NCI-H2107 treated with DMSO at 0.1 percent for 48 hours (cell line): Measurements from ENCODE around the gene RNLS.
"Not testable (repeated sequence)": the region's sequence is repeated elsewhere in the genome, so short reads cannot be mapped to it uniquely, and the experiment has no call there.

Experiments used
- DNase-seq: peaks from one replicate; lab custom pipeline; 2025; ENCODE audit not compliant: unreplicated experiment; lab: John Stamatoyannopoulos, UW

Gene RNLS

DNA sequence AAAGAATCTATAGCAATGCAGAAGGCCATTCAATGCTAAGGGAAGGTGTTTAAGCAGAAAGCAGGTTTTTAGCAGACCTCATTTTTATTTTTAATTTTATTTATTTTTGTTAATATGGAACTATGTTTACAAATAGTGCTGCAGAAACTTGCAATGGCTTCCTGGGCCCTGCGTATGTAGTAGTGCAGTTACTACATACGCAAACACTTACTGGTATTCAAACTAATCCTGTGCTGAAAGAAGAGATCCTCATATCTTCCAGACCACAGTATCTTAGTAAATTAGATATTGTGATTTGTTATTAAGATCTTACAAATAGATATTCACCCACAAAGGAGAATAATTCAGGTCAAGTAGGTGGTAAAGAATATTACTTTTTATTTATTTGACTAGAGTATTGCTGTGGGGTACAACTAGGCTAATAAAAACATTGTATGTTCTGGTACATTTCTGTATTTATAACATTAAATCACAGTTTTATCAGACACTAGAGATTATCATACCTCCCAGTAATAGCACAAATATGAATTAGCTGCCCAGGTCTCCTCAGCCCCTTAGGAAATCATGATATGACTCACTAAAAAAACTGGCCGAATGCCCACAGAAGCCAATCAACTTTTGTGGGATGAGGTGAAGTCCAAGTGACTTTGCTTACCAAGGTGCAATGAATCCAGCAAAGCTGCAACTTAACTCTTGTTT lies 57.6 kb downstream of the RNLS start:
- no peak for DNase-seq

DNA sequence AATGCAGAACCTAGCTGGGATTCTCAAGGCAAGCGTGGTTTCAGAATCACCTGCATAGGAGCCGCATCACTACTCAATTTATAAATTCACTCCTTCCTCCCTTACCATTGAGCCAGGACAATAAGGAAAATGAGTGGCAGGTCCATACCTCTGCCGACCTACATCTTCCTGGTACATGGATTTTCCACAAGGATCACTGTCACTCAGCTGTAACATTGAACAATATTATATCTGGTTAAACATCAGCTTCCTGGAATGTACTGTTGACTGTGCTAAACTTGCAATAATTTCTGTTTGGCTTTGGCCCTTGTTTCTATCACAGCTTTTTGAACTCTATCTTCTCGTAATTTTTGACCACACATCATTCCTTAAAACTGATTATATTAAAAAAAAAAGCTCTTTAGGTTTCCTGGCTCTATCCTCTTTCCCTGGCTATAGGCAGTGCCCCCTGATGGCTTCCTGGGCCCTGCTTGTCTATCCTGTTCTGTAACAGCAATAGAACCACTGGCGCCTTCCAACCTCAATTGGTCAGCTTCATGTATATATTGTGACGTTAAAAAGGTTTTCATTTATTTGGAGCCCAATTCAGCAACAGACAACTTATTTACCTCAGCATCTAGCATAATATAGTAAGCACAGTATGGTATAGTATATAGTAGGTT lies 59.2 kb downstream of the RNLS start:
- DNase-seq: no peak

DNA sequence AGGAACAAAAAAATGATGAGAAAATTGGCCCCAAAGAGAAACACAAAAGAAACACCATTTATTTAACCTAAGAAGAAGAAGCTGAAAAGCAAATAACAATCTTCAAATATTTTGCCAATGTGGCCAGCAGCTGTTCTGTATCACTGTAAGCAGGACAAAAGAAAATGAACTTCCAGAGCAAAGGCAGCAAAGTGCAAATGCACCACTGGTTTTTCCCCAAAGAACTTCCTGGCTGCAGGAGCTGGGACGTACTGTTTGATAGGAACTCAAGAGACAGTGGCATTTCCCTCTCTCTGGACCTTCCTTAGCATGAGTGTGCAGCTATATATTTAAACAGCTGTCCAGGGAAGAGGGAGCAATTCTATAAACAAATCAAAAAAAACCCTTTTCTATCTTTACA lies 60.4 kb downstream of the RNLS start:
- no peak for DNase-seq

DNA sequence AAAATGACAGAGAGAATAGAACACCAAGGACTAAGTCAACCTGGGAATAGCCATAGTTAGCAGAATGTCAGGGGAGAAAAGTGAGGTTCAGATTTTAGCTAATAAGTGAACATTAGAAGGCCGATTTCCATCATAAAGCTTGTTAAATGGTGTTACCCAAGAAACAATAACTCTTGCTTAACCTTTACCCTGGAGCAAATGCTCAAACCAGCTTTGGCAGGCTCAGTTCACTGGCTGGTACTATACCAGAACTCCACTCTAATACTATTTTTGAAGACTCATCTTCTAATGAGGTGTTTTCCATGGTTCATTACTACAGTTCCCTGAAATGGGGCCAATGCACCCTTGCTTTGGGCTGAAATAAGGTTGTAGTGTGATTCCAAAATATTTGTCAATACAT lies 61.3 kb downstream of the RNLS start:
- no peak for DNase-seq

DNA sequence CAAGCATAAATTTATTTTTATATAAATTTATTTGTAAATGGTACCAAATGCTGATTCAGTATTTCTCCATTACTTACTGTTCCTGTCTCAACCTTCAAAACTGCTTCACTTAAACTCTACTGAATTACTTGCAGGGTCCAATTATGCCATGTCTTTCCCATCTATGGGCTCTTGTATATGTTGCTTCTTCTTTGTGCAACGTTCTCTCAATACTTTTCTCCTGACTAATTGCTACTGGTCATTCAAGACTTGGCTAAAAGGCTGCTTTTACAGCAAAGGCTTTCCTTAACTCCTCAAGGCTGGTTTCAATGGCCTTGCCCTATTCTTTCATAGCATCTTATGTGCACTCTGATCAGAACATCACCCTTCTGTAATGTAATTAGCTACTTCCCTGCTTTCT lies 67.9 kb downstream of the RNLS start:
- DNase-seq: no peak

DNA sequence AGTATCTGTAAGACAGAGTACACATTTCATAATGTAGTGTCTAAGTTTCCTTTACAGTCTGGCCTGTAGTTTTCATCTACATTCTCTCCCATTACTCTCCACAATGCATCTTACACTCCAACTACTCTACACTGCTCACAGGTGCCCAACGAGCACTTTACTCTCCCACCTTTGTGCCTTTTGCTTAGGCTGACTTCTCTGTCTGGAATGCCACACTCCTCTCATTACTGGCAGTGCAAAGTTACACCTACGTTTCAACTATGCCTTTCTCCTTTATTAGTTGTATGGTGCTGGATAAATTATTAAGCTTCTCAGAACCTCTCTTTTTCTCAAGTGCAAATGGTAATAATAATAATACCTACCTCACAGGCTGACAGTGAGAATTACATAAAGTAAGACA lies 70.5 kb downstream of the RNLS start:
- no peak for DNase-seq

DNA sequence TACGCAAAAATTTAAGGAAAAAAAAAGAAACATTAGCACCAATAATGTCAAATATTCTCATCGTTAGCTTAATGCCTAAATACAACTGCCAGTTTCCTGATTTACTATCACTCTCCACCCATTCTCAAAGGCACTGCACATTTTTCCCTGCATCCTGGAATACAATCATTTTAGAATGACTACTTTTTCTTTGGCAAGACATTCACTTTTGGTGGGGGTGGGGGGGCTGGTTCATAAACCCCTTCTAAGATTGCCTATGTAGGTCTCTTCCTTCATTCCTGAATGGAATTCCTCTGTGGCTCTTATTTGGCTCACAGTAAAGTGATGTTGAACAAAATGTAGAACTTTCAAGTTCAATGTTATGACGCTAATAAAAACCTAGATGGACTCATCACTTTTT lies 74.3 kb downstream of the RNLS start:
- DNase-seq: no peak

DNA sequence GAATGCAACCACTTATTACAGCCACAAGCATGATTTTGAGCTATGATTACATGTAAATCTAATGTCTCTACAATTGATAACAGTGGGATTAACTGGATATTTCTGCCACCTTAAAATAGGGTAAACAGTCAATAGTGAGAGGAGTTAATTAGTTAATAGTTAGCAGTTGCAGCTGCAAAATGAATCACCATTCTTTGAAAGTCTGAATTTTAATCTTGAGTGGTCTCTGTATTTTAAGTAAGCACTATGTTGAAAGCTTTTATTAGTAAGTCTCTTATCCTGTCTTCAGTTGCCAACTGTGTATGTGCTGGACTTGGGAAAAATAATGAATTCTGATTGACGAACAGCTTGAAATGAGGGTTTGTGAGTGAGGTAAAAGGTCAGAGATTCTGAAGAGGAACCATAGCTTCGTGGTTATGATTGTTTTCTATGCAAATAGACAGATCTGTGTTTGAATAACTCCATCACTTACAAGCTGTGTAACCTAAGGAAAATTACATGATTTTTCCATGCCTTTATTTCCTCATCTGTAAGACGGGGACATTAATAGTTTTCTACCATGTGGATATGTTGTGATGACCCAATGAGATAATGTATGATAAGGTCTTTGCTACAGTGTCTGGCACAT lies 75.2 kb downstream of the RNLS start:
- DNase-seq: no peak

DNA sequence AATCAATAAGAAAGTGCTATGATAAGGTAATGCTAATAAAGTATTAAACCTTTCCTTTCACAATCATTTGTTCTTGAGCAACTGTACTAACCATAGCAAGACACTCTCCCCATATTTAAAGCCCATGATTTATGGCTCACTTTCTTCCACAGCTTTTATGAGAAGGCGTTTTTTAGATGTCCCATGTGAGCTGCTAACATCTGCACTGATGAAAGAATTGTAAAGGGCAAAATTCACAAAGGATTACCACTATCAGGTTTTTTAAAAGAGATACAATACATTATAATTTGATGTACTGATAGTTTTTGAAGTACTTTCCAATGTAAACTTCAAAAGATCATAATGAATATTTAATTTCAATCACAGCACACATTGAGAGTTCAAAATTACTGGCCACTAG lies 75.7 kb downstream of the RNLS start:
- no peak for DNase-seq

DNA sequence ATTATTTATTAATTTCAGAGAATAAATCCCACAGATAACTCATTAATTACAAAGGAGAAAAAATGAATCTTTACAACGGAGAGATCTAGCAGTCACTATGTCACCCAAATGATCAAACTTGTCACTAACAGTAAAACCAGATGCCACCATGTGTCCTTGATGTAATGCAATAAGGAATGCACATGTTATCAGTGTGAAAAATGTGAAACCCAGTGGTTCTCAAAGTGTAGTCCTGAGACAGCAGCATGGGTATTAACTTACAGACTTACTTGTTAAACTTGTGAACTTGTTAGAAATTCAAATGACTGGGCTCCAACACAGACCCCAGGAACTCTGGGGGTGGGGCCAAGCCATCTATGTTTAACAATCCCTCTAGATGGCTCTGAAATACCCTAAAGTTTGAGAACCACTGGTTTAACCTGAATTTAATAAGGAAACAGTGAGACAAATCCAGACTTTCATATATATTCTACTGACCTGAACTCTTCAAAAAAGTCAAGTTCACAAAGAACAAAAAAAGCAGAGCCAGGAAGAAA lies 77.4 kb downstream of the RNLS start:
- no peak for DNase-seq

DNA sequence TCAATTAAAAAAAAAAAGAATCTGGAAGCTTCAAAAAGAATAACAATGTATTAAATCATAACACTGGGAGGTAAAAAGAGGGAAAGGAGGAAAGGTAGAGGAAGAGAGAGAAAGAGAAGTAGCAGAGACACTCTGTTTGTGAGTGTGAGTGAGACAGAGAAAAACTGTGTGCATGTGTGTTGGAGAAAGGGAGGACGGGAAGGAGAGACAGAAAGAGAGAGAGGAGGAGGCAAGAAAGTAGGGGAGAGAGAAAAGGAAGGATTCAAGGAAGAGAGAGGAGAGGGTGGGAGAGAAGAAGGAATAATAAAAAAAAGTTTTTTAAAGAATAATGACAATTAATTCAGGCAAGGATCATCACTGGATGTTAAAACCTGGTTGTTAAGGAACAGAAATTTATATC lies 77.9 kb downstream of the RNLS start:
- no peak for DNase-seq

DNA sequence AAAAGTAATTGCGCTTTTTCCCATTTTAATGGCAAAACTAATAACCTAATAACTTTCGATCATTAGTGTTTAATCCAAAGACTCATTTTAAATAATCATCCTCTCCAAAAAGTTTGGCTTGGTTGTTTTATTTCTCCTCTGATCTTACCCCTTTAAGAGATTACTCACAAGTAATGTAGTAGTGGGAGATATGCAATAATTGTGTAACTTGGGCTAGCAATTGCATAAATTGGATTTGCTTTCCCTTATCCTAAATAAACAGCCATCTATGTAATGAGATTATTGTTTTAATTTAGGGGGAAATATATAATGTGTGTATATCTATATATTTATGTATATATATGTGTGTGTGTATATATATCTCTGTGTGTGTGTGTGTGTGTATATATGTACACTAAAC lies 82.5 kb downstream of the RNLS start:
- no peak for DNase-seq

DNA sequence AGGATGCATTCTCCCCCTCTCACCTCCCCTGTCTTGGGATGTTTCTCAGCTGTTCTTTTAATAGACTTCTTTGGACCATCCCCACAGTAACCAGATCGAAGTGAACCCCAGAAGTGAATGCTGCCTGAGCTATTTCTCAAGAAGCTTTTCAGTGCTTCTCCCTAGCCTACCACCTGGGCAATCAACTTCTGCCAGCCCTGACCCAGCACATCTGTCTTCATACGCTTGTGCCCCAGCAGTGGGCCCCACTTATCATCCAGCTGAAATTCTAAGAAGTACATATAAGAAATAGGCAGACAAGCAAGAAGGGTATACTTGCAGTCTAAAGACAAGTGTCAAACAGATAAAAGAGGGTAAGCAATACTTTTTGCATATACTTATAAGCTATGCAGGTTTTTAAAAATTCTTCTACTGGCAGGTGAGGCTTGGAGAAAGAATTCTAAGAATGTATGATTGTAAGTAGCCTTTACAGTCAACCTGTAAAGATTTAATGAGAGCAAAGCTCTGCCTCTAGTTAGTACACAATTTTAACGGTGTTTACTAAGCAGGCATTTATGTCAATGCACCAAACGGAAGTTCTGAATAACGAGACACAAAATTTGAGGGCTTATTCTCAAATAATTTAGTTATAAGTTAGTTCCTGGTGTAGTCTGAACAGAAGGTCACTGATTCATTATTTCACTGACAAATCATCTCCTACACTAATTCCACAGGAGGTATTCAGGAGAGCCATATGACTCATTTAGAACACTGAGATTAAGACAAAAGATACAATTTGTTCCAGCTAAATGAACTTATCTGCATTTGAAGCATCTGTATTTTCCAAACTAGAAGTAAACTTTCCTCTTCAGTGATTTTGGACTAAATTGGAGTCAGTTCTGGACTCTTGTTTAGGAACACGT lies 83.3 kb downstream of the RNLS start:
- no peak for DNase-seq

DNA sequence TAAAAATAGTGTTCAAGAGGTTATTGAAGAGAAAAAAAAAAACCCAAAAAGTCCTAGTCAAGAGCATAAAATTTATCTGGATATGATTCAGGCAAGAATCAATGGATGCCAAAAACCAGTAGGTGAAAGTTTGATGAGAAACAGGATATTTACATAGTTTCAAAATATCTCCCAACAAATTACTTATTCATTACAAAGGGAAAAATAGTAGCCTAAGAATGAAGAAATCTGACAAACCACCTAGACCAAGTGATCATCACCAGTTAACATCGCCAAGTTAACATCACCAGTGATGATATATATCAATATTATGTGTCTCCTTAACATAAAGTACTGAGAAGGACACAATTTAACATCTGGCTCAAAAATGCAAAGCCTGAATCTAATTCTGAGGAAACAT lies 85.2 kb downstream of the RNLS start:
- DNase-seq: no peak

DNA sequence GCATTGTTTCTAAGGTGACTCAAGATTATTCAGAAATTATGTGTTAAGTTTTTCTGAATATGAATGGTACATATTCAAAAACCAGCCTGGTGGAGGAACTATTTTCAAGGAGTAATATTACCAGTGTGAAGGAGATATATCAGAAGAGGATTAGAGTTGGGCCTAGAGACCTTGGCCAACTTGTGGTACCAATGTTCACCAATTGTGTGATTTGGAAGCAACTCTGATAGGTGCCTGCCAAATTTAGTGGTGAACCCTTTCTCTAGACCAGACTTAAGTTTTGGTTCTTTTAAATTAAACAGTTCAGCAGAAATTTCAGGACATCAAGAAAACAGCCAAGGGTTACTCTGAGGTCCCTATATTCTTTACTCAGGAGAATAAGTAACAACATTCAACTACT lies 88.6 kb downstream of the RNLS start:
- DNase-seq: no peak

DNA sequence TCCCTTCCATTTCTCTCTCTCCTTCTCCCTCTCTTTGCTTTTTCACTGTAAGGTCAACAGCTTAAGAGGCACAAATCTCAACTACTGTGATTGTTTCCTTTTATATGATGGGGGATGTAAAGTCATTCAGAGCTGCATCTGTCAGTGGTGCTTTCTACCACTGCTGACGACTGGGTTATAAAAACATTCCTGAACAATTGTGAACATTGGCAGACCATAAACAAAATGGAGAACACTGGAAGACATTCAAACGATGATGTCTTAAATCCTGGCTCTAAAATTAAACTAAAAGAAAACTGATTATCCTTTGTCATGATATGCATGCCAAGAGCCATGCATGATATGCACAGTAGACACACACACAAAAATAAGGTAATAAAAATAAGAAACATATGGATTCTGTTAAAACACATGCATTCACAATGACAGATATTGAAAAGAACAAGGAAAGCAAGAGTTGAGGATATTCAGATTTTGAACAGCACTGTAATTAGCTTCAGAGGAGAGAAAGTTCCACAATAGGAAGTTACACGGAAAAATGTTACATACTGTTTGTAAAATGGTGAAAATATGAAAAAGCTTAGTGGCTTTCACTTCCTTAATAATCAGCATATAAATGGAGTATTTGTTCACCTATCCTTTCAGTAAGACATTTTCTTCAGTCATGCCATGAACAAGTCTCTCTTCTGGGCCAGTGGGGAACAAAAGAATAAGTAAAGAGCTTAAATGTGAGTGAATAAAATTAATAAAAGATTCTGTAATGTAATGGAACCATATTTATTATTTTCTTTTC lies 89.2 kb downstream of the RNLS start:
- DNase-seq: no peak

DNA sequence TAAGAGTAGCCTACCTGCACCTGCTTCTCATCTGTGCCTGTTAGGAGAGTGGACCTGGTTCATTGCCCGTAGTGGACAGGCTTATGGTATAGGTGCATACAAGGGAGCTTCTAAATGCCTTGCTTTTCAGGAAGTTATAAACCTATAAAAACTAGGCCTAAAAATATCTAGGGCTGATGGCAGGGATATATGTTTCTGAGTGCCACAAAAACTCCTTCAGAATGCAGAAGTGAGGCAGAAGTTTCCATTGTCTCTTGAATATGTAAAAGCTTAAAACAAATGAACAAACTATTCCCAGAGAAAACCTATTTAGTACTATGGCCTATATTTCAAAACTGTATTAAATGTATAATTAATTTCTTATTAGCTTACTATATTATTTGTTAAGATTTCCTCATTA lies 91.8 kb downstream of the RNLS start:
- DNase-seq: no peak

DNA sequence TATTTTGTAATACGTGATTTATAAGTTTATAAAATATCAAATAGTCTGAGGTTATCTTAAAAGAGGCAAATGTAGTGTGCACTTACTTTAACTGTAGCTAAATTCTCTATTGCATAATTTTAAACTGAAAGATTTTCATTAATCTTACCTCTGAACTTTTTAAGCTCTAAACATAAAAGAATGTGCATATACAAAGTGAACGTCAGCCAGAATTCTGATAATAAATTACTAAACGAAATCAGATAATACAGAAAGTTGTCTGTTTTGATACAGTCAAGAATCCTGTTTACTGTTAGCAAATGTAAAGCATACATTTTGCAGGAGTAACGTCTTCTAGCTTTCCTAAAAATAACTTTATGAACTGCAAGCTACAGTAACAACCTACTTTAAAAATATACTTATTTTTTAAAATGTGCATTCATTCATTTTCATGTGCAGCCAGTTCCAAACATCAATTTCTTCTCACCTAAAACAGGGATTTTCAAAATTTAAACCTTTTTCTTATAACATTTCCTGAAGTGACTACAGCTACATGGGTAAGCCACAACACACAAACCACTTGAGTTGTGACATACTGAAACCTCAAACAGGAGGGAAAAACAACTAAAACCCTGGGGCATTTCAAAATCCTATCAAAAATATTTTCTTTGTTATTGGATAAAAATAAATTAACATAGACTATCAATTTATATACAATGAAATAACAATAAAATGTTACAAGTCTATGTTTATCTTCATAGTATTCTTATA lies 92.7 kb downstream of the RNLS start:
- DNase-seq: no peak

DNA sequence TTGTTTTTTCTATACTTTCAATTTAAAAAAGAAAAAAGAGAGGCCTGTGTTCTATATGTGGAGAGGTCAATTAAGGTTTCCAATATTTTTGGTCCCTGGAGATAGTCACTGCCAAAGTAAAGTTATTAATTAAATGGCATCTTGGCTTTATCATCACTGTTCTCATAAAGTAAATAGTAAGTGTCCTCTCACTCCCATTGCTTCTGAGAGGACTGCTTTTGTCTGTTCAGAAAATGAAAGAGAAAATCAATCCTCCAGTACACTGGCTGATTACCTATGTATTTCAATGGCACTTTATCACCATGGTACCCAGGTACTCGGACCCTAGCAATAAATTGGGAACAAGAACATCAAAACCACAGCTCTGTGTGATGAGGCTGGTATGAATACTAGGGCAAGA lies 94.0 kb downstream of the RNLS start:
- DNase-seq: no peak

DNA sequence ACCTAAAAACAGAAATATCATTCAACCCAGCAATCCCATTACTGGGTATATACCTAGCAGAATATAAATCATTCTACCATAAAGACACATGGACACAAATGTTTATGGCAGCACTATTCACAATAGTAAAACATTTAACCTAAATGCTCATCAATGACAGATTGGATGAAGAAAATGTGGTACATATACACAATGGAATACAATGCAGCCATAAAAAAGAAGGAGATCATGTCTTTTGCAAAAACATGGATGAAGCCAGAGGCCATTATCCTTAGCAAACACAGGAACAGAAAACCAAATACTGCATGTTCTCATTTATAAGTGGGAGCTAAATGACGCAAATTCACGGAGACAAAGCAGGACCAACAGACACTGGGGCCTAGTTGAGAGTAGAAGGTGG lies 96.3 kb downstream of the RNLS start:
- not testable (repeated sequence) for DNase-seq
